Islet precursor cell (in vitro differentiated cells): ENCODE results near the gene SIT1.

ENCODE experiments used
- DNase-seq: peaks from one replicate; pipeline ENCODE4 v3.0.0-alpha.2; 2018

SIT1 gene

GRCh38 chr9:35650341-35651158, at the start of gene SIT1:
TSS of gene SIT1 (minus strand) at chr9:35650931. CDS start at chr9:35650853, 78 bp downstream.
- no peak for DNase-seq

DNA sequence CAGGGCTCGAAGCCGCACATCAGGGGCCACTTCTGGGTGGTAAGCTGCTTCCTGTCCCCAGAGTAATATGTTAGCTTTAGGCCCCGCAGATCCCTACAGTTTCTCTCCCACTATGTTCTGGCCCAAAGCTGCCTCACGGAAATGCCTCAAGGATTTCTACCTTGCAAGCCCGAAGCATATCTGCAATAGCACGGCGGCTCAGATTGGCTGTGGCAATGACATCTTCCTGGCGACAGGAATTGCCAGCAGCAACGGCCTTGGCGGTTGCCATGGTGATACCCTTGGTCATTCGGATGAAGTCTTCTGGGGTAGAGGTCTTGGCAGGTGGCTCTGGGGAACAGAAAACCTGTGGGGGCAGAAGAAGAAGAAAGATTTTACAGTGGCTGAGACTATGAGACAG, 49.3 kb upstream of the SIT1 start:
- no peak for DNase-seq

GRCh38 chr9:35698231-35698630, 47.5 kb upstream of the SIT1 start:
- DNase-seq: no peak

GRCh38 chr9:35697486-35697885, 46.8 kb upstream of the SIT1 start:
- no peak for DNase-seq

DNA sequence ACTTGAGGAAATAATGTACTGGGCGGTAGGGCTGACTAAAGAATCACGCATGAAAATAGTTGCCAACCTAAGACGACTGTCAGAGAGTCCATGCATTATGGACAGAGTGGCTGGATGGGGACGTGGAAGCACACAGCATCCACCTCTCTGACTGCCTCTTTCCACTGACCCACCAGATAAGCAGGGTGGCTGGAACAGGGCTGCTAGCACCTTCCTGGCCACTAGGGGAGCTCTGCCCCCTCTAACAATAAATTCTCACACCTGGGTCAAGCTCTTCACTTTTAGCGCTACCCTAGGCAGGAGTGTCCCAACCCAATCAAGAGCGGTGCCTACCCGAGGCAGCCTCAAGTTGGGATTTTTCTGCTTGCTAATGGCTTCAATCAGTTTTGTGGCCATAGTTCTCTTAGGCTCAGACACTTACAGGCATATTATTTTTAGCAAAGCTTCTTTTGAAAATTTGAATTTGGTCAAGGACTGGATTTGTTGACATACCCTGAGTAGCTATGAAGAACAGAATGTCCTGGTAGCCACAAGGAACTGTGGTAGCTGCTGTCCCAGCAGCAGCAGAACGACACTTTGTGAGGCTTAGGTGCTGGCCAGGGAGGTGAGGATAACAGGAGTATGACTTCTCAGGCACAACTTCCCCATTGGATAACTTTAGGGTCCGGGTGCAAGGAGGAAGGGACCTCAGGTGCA, 45.9 kb upstream of the SIT1 start:
- peak; percentile 83 for DNase-seq

DNA sequence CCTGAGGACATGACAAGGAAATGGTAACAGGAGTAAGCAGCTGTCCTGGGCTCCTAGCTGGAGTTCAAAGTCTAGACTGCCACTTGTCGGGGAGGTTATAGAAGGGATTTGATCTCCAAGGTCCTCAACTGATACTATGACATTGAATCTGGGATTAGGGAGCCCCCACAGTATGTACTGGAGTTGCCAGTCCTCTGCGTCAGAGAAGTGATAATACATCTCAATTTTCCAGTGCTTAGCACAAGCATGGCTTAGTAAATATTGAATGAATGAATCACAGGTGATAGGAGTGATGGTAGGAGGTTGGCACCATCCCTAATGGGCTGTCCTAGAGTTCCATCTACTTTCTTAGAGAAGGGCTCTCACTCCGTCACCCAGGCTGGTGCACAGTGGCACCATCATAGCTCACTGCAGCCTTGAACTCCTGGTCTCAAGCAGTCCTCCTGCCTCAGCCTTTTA, 45.2 kb upstream of the SIT1 start:
- DNase-seq: no peak

GRCh38 chr9:35691757-35692301, 41.1 kb upstream of the SIT1 start:
- DNase-seq: no peak

GRCh38 chr9:35691334-35691650, 40.6 kb upstream of the SIT1 start:
- DNase-seq: no peak

GRCh38 chr9:35690614-35691333, 40.0 kb upstream of the SIT1 start:
- peak; percentile 89 for DNase-seq

DNA sequence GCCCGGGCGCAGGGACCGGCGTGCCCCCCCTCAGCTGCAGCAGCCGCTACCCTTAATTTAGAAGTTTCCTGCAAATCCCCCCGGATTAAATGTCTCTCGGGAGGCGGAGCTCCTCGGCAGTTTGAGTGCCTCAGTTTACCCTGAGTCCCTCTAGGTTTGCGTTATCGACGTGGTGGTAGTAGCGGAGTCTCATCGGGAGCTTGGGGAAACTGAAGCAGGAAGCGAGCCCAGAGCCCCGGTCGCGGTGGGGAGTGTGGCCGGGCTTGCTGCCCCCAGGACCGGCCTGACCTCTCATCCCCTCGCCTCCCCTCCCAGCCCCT, 39.5 kb upstream of the SIT1 start:
- no peak for DNase-seq

DNA sequence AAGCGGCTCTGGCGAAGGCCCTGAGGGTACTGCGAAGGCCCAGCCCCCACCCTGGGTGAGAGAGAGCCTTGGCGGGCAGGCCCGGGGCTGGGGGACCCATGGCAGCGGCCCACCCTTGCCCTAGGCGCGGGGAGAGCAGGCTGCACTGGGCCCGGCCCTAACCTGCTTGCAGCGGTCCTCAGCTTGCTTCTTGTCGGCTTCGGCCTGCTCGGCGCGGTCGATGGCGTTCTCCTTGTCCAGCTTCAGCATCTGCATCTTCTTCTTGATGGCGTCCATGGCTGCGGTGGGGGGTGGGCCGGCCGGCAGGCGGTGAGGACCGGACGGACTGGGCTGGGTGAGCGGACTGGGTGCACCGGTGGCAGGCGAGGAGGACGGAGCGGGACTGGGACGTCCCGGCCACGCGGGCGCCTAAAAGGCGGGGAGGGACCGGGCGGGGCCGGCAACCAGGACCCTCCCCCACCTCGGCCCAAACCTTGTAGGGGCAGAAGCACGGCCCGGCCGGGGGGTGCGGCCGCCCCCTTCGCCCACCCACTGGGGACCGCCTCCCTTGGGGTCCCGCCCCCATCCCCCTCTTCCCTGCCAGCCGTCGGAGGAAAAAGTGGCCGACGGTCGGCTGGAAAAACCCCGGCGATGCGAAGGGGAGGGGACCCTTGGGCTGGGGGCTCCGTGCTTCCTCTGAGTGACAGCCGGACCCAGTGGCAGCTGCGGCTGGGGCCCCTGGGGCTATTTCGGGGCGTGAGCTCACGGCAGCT, 39.0 kb upstream of the SIT1 start, which contains the start of gene TPM2:
Gene TPM2, minus strand, starts transcription at position 384 of the 752 bp plus-strand sequence. Its CDS starts 108 bp downstream, at position 276.
- peak; percentile 93 for DNase-seq

GRCh38 chr9:35688558-35689541, 38.1 kb upstream of the SIT1 start:
- DNase-seq: no peak

- DNase-seq: no peak
Measured at GRCh38 chr9:35687972-35688557, 37.3 kb upstream of the SIT1 start.

DNA sequence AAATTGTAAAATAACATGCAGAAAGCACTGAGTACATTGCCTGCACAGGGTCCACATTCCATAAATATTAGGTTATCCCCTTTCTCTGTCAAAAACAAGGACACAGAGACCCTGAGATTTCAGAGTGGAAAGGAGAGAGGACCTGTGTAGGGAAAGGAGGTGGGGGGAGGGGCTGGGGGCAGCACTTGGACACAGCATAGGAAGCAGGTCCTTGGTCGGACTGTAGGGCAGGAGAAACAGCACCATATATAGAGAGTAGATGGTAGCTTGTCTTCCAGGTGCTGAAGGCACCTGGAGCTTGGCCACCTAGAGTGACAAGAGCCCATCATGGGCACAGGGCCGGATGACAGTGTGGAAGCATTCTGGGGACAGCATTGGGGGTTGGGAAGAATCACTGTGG, 36.6 kb upstream of the SIT1 start:
- DNase-seq: no peak

DNA sequence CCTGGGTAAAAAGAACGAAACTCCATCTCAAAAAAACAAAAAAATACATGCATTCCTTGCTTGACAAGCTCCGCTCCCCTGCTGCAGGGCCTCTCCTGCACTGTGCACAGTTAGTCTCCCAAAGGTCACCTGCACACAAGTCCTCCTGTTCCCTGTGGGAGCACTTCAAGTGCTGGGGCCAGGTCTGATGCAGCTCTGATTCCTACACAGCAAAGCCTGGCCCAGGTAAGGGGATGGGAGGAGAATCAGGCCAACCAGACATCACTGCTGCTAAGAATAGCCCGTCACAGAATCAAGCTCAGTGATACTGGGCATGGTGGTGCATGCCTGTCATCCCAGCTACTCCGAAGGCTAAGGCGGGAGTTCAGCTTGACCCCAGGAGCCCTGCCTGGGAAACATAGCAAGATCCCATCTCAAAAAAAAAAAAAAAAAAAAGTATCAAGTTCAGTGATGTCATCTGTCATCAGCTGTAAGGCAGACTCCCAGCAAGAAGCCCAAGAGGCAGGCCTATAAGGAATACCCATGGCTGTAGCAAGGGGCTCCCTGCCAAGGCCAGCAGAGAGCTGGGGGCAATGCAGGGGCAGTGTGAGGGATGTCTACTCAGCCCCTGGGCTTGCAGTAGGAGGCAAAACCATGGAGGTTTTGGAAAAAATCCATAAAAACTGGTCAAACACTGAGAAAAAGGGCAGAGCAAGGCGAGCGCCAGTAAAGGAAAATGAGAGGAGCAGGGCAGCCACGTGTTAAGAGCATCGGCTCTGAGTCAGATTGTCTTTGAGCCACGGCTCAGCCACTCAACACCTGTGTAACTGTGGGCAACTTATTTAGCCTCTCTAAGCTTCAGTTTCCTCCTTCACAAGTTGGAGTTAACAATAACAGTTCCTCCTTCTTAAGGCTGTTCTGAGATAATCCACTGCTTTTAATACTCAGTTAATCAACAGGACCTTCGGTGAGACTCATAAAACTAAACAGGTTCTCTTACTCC, 35.8 kb upstream of the SIT1 start:
- no peak for DNase-seq

- no peak for DNase-seq
Measured at GRCh38 chr9:35685506-35685905, 34.8 kb upstream of the SIT1 start.

DNA sequence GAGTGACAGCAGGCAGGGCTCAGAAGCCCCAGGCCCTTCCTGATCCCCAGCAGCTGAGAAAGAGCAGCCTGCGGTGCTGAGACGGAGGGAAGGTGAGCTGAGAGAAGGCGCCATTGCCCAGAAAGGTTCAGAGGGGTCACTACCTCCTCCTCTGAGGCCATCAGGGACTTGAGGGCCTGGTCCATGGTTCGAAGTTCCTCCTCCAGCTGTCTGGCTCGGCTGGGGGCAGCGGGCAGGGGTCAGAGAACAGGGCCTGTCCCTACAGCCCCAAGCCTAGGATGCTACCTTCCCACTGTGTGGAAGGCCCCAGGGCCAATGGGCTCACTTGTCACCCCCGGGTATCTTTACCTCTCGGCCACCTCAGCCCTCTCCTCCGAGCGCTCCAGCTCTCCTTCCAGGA, 34.2 kb upstream of the SIT1 start:
- DNase-seq: no peak

DNA sequence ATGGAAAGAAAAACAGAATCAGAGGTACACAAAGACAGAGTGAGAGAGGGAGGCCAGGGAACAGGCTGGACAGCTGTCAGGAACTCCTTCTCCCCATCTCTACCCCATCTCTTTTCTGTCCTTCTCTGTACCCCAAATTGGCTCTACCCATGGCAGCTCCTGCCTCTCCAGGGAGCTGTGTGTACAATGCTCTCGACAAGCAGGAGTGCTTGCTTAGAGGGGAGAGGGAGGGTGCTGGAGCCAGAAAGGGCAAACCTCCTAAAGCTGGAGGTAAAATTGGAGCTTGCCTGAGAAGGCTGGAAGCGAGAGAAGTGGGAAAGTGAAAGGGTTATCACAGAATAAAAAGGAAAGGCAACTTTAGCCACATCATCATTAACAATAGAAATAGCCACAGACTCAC, 32.6 kb upstream of the SIT1 start:
- no peak for DNase-seq

GRCh38 chr9:35682520-35683315, 32.0 kb upstream of the SIT1 start:
- DNase-seq: no peak
